ENCODE measurements around the gene PHKB. TPM values are rescaled to one million over a fixed set of nuclear protein-coding genes. Genes with fewer than 3 reads are reported as not detected.

PHKB gene
- polyA plus RNA-seq, 1 donor from 2014 or later, result 99.5 TPM

DNA sequence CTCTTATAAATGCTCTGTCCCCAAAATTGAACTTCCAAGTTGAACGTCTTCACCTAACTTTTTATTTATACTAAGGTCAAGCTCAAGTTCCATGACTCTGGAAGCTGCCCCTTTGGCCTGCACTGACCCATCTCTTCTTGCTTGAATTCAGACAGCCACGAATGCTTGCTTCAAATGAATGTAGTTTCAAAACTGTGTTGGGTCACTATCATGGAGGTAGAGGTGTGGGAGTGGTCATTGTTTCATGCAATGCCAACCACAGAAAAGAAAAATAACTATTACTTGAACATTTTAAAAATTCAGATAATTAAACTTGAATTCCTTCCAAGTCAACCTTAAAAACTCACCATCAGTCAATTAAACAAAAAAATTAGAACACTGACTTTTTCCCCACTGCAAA is 2.8 kb upstream of the PHKB start:
- peaks cover 28% of the 10 kb centered on the region for H3K79me2 ChIP-seq (replicated peaks; ENCODE audit: insufficient read depth, low read length)
- H3F3A ChIP-seq (ENCODE audit: insufficient read depth, low read length, poor library complexity, severe bottlenecking), result no peaks in the 10 kb centered on the region
- no peaks in the 10 kb centered on the region for H3K9me3 ChIP-seq (ENCODE audit: low read length)
- H4K20me1 ChIP-seq (ENCODE audit: insufficient read depth), result no peaks in the 10 kb centered on the region
- no peak overlapping the region for H3K27ac ChIP-seq (ENCODE audit: low read length)
- H3K4me3 ChIP-seq (ENCODE audit: low read length), result no peak overlapping the region
- H3K27me3 ChIP-seq (ENCODE audit: insufficient read depth, low read depth, low read length), result no peaks in the 10 kb centered on the region
- H2AFZ ChIP-seq (ENCODE audit: low read depth, low read length), result no peak overlapping the region
- no peak overlapping the region for H3K4me2 ChIP-seq (ENCODE audit: low read length)
- H3K9me2 ChIP-seq (ENCODE audit: insufficient read depth, low read length), result no peaks in the 10 kb centered on the region
- peaks cover 3% of the 10 kb centered on the region for H3K36me3 ChIP-seq (ENCODE audit: insufficient read depth, low read length)
- TF ChIP-seq POLR2AphosphoS5 (IDR thresholded peaks at IDR 0.05), result no peak
- TF ChIP-seq, protein P1, sequence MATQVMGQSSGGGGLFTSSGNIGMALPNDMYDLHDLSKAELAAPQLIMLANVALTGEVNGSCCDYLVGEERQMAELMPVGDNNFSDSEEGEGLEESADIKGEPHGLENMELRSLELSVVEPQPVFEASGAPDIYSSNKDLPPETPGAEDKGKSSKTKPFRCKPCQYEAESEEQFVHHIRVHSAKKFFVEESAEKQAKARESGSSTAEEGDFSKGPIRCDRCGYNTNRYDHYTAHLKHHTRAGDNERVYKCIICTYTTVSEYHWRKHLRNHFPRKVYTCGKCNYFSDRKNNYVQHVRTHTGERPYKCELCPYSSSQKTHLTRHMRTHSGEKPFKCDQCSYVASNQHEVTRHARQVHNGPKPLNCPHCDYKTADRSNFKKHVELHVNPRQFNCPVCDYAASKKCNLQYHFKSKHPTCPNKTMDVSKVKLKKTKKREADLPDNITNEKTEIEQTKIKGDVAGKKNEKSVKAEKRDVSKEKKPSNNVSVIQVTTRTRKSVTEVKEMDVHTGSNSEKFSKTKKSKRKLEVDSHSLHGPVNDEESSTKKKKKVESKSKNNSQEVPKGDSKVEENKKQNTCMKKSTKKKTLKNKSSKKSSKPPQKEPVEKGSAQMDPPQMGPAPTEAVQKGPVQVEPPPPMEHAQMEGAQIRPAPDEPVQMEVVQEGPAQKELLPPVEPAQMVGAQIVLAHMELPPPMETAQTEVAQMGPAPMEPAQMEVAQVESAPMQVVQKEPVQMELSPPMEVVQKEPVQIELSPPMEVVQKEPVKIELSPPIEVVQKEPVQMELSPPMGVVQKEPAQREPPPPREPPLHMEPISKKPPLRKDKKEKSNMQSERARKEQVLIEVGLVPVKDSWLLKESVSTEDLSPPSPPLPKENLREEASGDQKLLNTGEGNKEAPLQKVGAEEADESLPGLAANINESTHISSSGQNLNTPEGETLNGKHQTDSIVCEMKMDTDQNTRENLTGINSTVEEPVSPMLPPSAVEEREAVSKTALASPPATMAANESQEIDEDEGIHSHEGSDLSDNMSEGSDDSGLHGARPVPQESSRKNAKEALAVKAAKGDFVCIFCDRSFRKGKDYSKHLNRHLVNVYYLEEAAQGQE (IDR thresholded peaks at IDR 0.05; ENCODE audit: borderline replicate concordance), result no peak
- H3K9ac ChIP-seq (ENCODE audit: low read length), result no peak overlapping the region

DNA sequence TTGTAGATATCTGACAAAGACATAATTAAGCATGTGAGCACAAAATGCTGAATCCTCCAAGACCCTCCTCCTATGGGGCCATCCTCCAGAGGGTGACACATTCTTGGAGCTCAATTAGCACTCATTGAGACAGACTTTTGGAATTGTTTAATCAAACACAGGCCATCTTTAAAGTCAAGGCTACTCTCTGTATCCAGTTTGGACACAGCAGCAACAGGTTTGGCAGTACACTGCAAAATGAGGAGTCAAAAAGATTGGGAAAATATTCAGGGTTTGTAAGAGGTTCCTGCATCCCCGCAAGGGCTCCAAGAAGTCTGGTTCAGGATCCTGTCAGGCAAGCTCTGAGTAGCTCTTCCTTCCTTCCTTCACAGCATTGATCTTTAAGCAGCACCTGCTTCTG is 1.5 kb upstream of the PHKB start:
- no peaks in the 10 kb centered on the region for H3K9me3 ChIP-seq (ENCODE audit: low read length)
- H3K36me3 ChIP-seq (ENCODE audit: insufficient read depth, low read length), result no peaks in the 10 kb centered on the region
- peak overlapping the region; percentile 88 for H3K9ac ChIP-seq (ENCODE audit: low read length)
- H3F3A ChIP-seq (ENCODE audit: insufficient read depth, low read length, poor library complexity, severe bottlenecking), result no peaks in the 10 kb centered on the region
- peak overlapping the region; percentile 90 for H3K4me2 ChIP-seq (ENCODE audit: low read length)
- H3K4me3 ChIP-seq (ENCODE audit: low read length), result peak overlapping the region; percentile 87
- H3K79me2 ChIP-seq (replicated peaks; ENCODE audit: insufficient read depth, low read length), result peaks cover 28% of the 10 kb centered on the region
- H3K27ac ChIP-seq (ENCODE audit: low read length), result no peak overlapping the region
- no peak for TF ChIP-seq SMC3 (conservative IDR thresholded peaks at IDR 0.05; ENCODE audit: poor library complexity)
- TF ChIP-seq, protein P1 (IDR thresholded peaks at IDR 0.05; ENCODE audit: borderline replicate concordance), result no peak
- TF ChIP-seq TAF1 (IDR thresholded peaks at IDR 0.05; ENCODE audit: low read depth), result no peak
- TF ChIP-seq RAD21 (conservative IDR thresholded peaks at IDR 0.05), result no peak
- no peak for TF ChIP-seq EP300 (conservative IDR thresholded peaks at IDR 0.05; ENCODE audit: poor library complexity, severe bottlenecking)
- no peak for TF ChIP-seq CTCF (IDR thresholded peaks at IDR 0.05; ENCODE audit: poor library complexity, severe bottlenecking)
- TF ChIP-seq POLR2AphosphoS5 (IDR thresholded peaks at IDR 0.05), result no peak
- TF ChIP-seq EZH2 (IDR thresholded peaks at IDR 0.05; ENCODE audit: borderline replicate concordance, insufficient read depth, low read length, poor library complexity, severe bottlenecking), result no peak
- TF ChIP-seq MXI1 (conservative IDR thresholded peaks at IDR 0.05; ENCODE audit: poor library complexity, severe bottlenecking), result no peak
- H3K9me2 ChIP-seq (ENCODE audit: insufficient read depth, low read length), result no peaks in the 10 kb centered on the region
- H2AFZ ChIP-seq (ENCODE audit: low read depth, low read length), result no peak overlapping the region
- no peaks in the 10 kb centered on the region for H3K27me3 ChIP-seq (ENCODE audit: insufficient read depth, low read depth, low read length)
- H4K20me1 ChIP-seq (ENCODE audit: insufficient read depth), result no peaks in the 10 kb centered on the region
